A549 (cell line): Measurements from ENCODE around the gene LDAF1. TPM values are rescaled to one million over a fixed set of nuclear protein-coding genes. Genes with fewer than 3 reads are reported as not detected.
"Not testable (repeated sequence)": the region's sequence is repeated elsewhere in the genome, so short reads cannot be mapped to it uniquely, and the experiment has no call there.

Experiments used
- ATAC-seq, 2 experiments: fragments of 200-7000 bp in 1 of 2; fragments of >200 bp in 1 of 2; cut with Nextera tagmentation in 1 of 2; cut with Tn5 transposase in 1 of 2; 3 replicates each; pipeline versions ENCODE4 v1.8.0 to v1.9.1; 2018 to 2020; ENCODE audit warnings: mild to moderate bottlenecking in 1 of 2, moderate library complexity in 1 of 2
- CTCF ChIA-PET: fragments of 300-600 bp; sonication (Branson Sonifier 250); formaldehyde crosslinking; extraction: SDS; loops from one replicate; lab custom pipeline; 2021; ENCODE audit warnings: antibody characterized with exemption, inconsistent platforms; lab: Yijun Ruan, JAX
- POLR2A ChIA-PET: fragments of 350-600 bp; formaldehyde crosslinking; extraction: SDS; loops from one replicate; lab custom pipeline; 2021; ENCODE audit warnings: antibody characterized with exemption, inconsistent platforms; lab: Yijun Ruan, JAX
- DNase-seq, 2 experiments: peaks; one replicate each; pipeline versions ENCODE4 v3.0.0 to v3.0.0-alpha.2; 2011 to 2016; ENCODE audit warnings: low read depth in 1 of 2, low spot score in 1 of 2
- FAIRE-seq: peaks from 2 replicates; lab custom pipeline; 2011; peaks lifted over from hg19 to GRCh38; lab: Jason Lieb, UNC
- H3K27ac ChIP-seq, 2 experiments: fragments of >200 bp; sonication (Bioruptor Twin); formaldehyde crosslinking; 3 replicates each; pipeline ENCODE4 v1.5.1; 2016 to 2017
- H3K4me1 ChIP-seq: fragments of >200 bp; sonication (Bioruptor Twin); formaldehyde crosslinking; 3 replicates; pipeline ENCODE4 v1.6.1; 2016
- H3K4me2 ChIP-seq: fragments of >200 bp; sonication (Bioruptor Twin); formaldehyde crosslinking; 3 replicates; pipeline ENCODE4 v1.6.1; 2016
- H3K4me3 ChIP-seq: fragments of >200 bp; sonication (Bioruptor Twin); formaldehyde crosslinking; 3 replicates; pipeline ENCODE4 v1.5.1; 2016
- H3K9me3 ChIP-seq: fragments of >200 bp; sonication (Bioruptor Twin); formaldehyde crosslinking; 3 replicates; pipeline ENCODE4 v1.6.1; 2016
- BHLHE40 ChIP-seq: IDR thresholded peaks from 2 replicates; pipeline ENCODE4 v1.6.1; 2012; ENCODE audit warnings: low read depth, low read length, inconsistent platforms
- CBX8 ChIP-seq: fragments of 200-600 bp; sonication (generic); IDR thresholded peaks from 2 replicates; pipeline ENCODE4 v1.6.1; 2016
- CHD4 ChIP-seq: fragments of 200-600 bp; sonication (generic); IDR thresholded peaks from 2 replicates; pipeline ENCODE4 v1.6.1; 2016; ENCODE audit warnings: antibody characterized with exemption, mild to moderate bottlenecking, borderline replicate concordance
- E2F6 ChIP-seq: IDR thresholded peaks from 2 replicates; pipeline ENCODE4 v1.6.1; 2012; ENCODE audit warnings: low read depth, borderline replicate concordance
- EHF ChIP-seq: fragments of 250-450 bp; sonication (Bioruptor Pico); IDR thresholded peaks from 2 replicates; pipeline ENCODE4 v1.5.0; 2020; ENCODE audit warnings: mild to moderate bottlenecking
- EHMT2 ChIP-seq: fragments of 200-600 bp; sonication (generic); IDR thresholded peaks from 2 replicates; pipeline ENCODE4 v1.6.1; 2016; ENCODE audit warnings: antibody characterized with exemption, low read depth, mild to moderate bottlenecking, moderate library complexity
- ESRRA ChIP-seq: fragments of 150-350 bp; IDR thresholded peaks from 2 replicates; pipeline ENCODE4 v1.6.1; 2014; ENCODE audit warnings: mild to moderate bottlenecking, low read length, borderline replicate concordance
- FOSL2 ChIP-seq, 2 experiments: fragments of 450-650 bp in 1 of 2; fragments of >200 bp in 1 of 2; sonication (Bioruptor Twin) in 1 of 2; formaldehyde crosslinking; IDR thresholded peaks; 2 replicates each; pipeline versions ENCODE4 v1.5.0 to v1.6.1; 2016 to 2020; ENCODE audit warnings: mild to moderate bottlenecking in 1 of 2, moderate library complexity in 1 of 2
- HMGXB4 ChIP-seq: fragments of 250-450 bp; sonication (Bioruptor Pico); IDR thresholded peaks from 2 replicates; pipeline ENCODE4 v1.5.0; 2021; ENCODE audit warnings: mild to moderate bottlenecking, moderate library complexity, borderline replicate concordance
- HOXA7 ChIP-seq: fragments of 250-450 bp; sonication (Bioruptor Pico); IDR thresholded peaks from 2 replicates; pipeline ENCODE4 v1.5.0; 2020; ENCODE audit warnings: mild to moderate bottlenecking, moderate library complexity
- JUN ChIP-seq, 2 experiments: fragments of >200 bp; sonication (Bioruptor Twin); formaldehyde crosslinking; IDR thresholded peaks; 2 replicates in 1 of 2; 3 replicates in 1 of 2; pipeline ENCODE4 v1.6.1; 2016 to 2017
- MAX ChIP-seq: IDR thresholded peaks from 2 replicates; pipeline ENCODE4 v1.6.1; 2012
- PBX3 ChIP-seq: IDR thresholded peaks from 2 replicates; pipeline ENCODE4 v1.6.1; 2012
- PHF8 ChIP-seq: fragments of 200-600 bp; sonication (generic); IDR thresholded peaks from 2 replicates; pipeline ENCODE4 v1.6.1; 2016; ENCODE audit warnings: low read depth, mild to moderate bottlenecking, antibody characterized with exemption, moderate library complexity, borderline replicate concordance
- RCOR1 ChIP-seq: fragments of 150-350 bp; IDR thresholded peaks from 2 replicates; pipeline ENCODE4 v1.6.1; 2014; ENCODE audit warnings: antibody characterized with exemption, low read length, low read depth
- RNF2 ChIP-seq: fragments of 200-600 bp; sonication (generic); IDR thresholded peaks from 2 replicates; pipeline ENCODE4 v1.6.1; 2016; ENCODE audit warnings: low read depth, mild to moderate bottlenecking, antibody characterized with exemption, moderate library complexity, borderline replicate concordance
- SMC3 ChIP-seq: fragments of >200 bp; sonication (Bioruptor Twin); formaldehyde crosslinking; IDR thresholded peaks from 3 replicates; pipeline ENCODE4 v1.6.1; 2018; ENCODE audit warnings: inconsistent platforms
- TFCP2L1 ChIP-seq: fragments of 250-450 bp; sonication (Bioruptor Pico); IDR thresholded peaks from 2 replicates; pipeline ENCODE4 v1.5.0; 2021; ENCODE audit warnings: mild to moderate bottlenecking
- USF2 ChIP-seq: fragments of 450-650 bp; IDR thresholded peaks from 2 replicates; pipeline ENCODE4 v1.6.1; 2014; ENCODE audit warnings: antibody characterized with exemption
- ZFP36 ChIP-seq: fragments of 450-650 bp; IDR thresholded peaks from 2 replicates; pipeline ENCODE4 v1.6.1; 2014; ENCODE audit warnings: borderline replicate concordance; ENCODE audit not compliant: partially characterized antibody
- ZNF302 ChIP-seq: fragments of 250-450 bp; sonication (Bioruptor Pico); IDR thresholded peaks from 2 replicates; pipeline ENCODE4 v1.9.0; 2021; ENCODE audit warnings: inconsistent platforms, mild to moderate bottlenecking, moderate library complexity
- whole genome bisulfite sequencing: methylation state at CpG from one replicate; pipeline ENCODE4 v1.1.6; 2017; ENCODE audit errors: missing lambda C conversion rate; 5-methylcytosine and 5-hydroxymethylcytosine counted together
- polyA minus RNA-seq: library from RNA; depleted of rRNA, polyadenylated mRNA; stranded (reverse); fragments of >200 nt; gene quantifications from 2 replicates; pipeline ENCODE4 v1.2.3, GENCODE V29; 2011; rRNA and poly(A)+ RNA removed
- polyA plus RNA-seq, 4 experiments: library from polyadenylated mRNA; depleted of rRNA in 3 of 4; stranded (reverse); fragments of >200 nt; fragmentation: RNase III in 1 of 4; extraction: RNeasy Plus Mini Kit Qiagen cat#74134 plus additional on column Dnase treatment in 1 of 4; gene quantifications; 2 replicates in 3 of 4; 3 replicates in 1 of 4; pipeline ENCODE4 v1.2.3, GENCODE V29; 2011 to 2017

Gene LDAF1
- polyA plus RNA-seq (2011; rRNA removed) (14.4 and 16.2 TPM in 2 replicates), polyA plus RNA-seq (2017; fragmentation: RNase III; extraction: RNeasy Plus Mini Kit Qiagen cat#74134 plus additional on column Dnase treatment) (12.9 to 16.2 TPM (median 13.8 TPM) in 3 replicates), polyA minus RNA-seq (21.0 and 26.2 TPM in 2 replicates)
- 5.5 and 9.0 TPM in 2 replicates for polyA plus RNA-seq (2012; cell fraction: cytosol; rRNA removed)
- 2.2 and 3.7 TPM in 2 replicates for polyA plus RNA-seq (2012; cell fraction: nucleus; rRNA removed)

- ATAC-seq (peak; percentile 97 to 99), DNase-seq (peak; percentile 64 to 75), FAIRE-seq (no peak)
- 3% methylated on average over 35 of the region's 59 CpGs for WGBS
- peak within 1 kb of the TSS; percentile 92 for H3K4me2 ChIP-seq
- H3K4me3 ChIP-seq: peak within 1 kb of the TSS; percentile 83
- H3K27ac ChIP-seq: peak within 1 kb of the TSS; percentile 84 to 95
- CTCF ChIA-PET: interaction anchor here (0.6 to 10.8 kb wide), 7 partner anchors 30 to 1161 kb away, joined by 3 to 141 read pairs (median 24); partner anchors contain the start of gene CRYM
- peaks cover 25% of the 10 kb centered on the region; the same call in 2 of the 3 replicates for H3K4me1 ChIP-seq
- TF ChIP-seq EHF (CRISPR knock-in tag) (no peak), MAX (peak; percentile 65), E2F6 (peak; percentile 42; the same call in 1 of the 2 replicates), PHF8 (0 out of 2 replicates have a peak, but pooled peaks have one; percentile 18)
- POLR2A ChIA-PET: interaction anchor here (0.9 to 1.3 kb wide), 3 partner anchors 9 to 307 kb away, joined by 3 to 5 read pairs (median 4); no protein-coding TSS in a partner anchor
- no peaks in the 10 kb centered on the region for H3K9me3 ChIP-seq
Measured at GRCh38 chr16:21158208-21159110, at the start of gene LDAF1. TSS of gene LDAF1 (plus strand) at chr16:21158674. CDS start at chr16:21161183, 2,509 bp downstream.

- DNase-seq, H3K4me1 ChIP-seq, FAIRE-seq, H3K4me3 ChIP-seq, CTCF ChIA-PET, POLR2A ChIA-PET, H3K27ac ChIP-seq, H3K4me2 ChIP-seq, ATAC-seq: not testable (repeated sequence)
- 0 out of 3 replicates have a peak, but pooled peaks cover 12% of the 10 kb centered on the region for H3K9me3 ChIP-seq
- 73% methylated on average over 4 of the region's 4 CpGs for WGBS
Measured at GRCh38 chr16:21115551-21115950, 42.9 kb upstream of the LDAF1 start.

- Histone ChIP-seq H3K4me1 (no peaks in the 10 kb centered on the region), H3K9me3 (0 out of 3 replicates have a peak, but pooled peaks cover 12% of the 10 kb centered on the region), H3K4me3 (no peak overlapping the region), H3K27ac (no peak overlapping the region), H3K4me2 (no peak overlapping the region)
- ChIA-PET CTCF (no interaction called here), POLR2A (no interaction called here)
- no peak for FAIRE-seq
- no peak for TF ChIP-seq BHLHE40
- no peak for TF ChIP-seq ZFP36
- no peak for TF ChIP-seq JUN (IDR thresholded peaks at IDR 0.05)
- no peak for TF ChIP-seq CBX8
- no peak for TF ChIP-seq RNF2
- 60% methylated on average over 13 of the region's 13 CpGs for WGBS
- ATAC-seq: no peak
- no peak for DNase-seq
Measured at GRCh38 chr16:21116148-21116693, 42.3 kb upstream of the LDAF1 start.

GRCh38 chr16:21117567-21117966 lies 40.9 kb upstream of the LDAF1 start:
- DNase-seq (no peak), FAIRE-seq (no peak), ATAC-seq (no peak)
- no peak overlapping the region for H3K4me2 ChIP-seq
- 75% methylated on average over 4 of the region's 4 CpGs for WGBS
- no peaks in the 10 kb centered on the region for H3K4me1 ChIP-seq
- no peak overlapping the region for H3K27ac ChIP-seq
- ChIA-PET CTCF (no interaction called here), POLR2A (no interaction called here)
- H3K9me3 ChIP-seq: 0 out of 3 replicates have a peak, but pooled peaks cover 12% of the 10 kb centered on the region
- H3K4me3 ChIP-seq: no peak overlapping the region
- no peak for TF ChIP-seq RCOR1
- no peak for TF ChIP-seq SMC3
- TF ChIP-seq HMGXB4: no peak
- TF ChIP-seq ZNF302 (CRISPR knock-in tag): no peak
- no peak for TF ChIP-seq USF2
- no peak for TF ChIP-seq ESRRA
- TF ChIP-seq PBX3: no peak
- no peak for TF ChIP-seq HOXA7 (CRISPR knock-in tag)
- TF ChIP-seq CHD4: no peak
- no peak for TF ChIP-seq JUN (IDR thresholded peaks at IDR 0.05)
- no peak for TF ChIP-seq PHF8
- no peak for TF ChIP-seq FOSL2 (IDR thresholded peaks at IDR 0.05)
- TF ChIP-seq FOSL2 (CRISPR knock-in tag; IDR thresholded peaks at IDR 0.05): no peak
- TF ChIP-seq TFCP2L1: no peak
- no peak for TF ChIP-seq EHMT2
